ENCODE data around the gene SMG6.
"Not testable (repeated sequence)": the region's sequence is repeated elsewhere in the genome, so short reads cannot be mapped to it uniquely, and the experiment has no call there.

SMG6 gene

GRCh38 chr17:2303204-2304188 lies at the start of gene SMG6, which contains the start of gene SRR:
TSS of gene SMG6 (minus strand) at chr17:2303785. CDS start at chr17:2303720, 65 bp downstream.
TSS of gene SRR (plus strand) at chr17:2303950. CDS start at chr17:2315561, 11,611 bp downstream.
- peak; percentile 95 for DNase-seq

GRCh38 chr17:2351269-2351668 lies 47.7 kb upstream of the SMG6 start:
- DNase-seq = no peak

- DNase-seq = no peak
Observed at GRCh38 chr17:2347805-2348685, 44.5 kb upstream of the SMG6 start.

GRCh38 chr17:2346475-2346874 lies 42.9 kb upstream of the SMG6 start:
- no peak for DNase-seq

DNA sequence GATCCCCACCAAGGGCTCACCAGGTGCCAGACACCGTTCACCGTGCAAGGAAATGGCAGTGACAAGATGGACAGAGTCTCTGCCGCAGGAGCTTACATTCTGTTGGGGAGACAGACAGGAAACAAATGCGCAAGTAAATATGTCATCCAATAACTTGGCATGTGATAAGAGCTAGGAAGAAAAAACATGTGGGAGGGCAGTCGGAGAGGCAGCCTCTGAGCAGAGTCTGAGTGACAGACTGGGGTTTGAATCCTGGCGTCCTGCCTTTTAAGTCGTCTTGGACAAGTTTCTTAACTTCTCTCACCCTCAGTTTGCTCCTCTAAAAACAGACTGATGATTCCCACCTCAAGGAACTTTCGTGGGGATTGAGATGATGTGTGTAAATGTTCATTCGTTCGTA lies 40.9 kb upstream of the SMG6 start:
- no peak for DNase-seq

- peak; percentile 29 for DNase-seq
Observed at GRCh38 chr17:2343421-2343820, 39.8 kb upstream of the SMG6 start.

DNA sequence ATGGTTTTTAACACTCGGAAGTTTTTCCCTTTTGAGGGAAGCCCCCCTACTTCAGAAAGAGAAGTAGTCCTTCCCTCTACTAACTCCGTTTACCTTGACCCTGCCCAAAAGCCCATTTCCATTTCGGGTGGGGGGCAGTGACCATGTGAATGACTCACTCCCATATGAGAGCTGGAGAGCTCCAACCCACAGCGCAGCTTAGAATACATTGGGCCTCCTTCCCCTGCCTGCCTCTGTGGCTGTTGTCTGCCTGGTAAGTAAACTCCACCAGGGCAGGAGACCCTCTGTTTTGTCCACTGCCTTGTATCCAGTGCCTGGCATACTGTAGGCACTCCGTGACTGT lies 34.7 kb upstream of the SMG6 start:
- DNase-seq = no peak

GRCh38 chr17:2337544-2338314 lies 34.1 kb upstream of the SMG6 start:
- DNase-seq = peak; percentile 44

DNA sequence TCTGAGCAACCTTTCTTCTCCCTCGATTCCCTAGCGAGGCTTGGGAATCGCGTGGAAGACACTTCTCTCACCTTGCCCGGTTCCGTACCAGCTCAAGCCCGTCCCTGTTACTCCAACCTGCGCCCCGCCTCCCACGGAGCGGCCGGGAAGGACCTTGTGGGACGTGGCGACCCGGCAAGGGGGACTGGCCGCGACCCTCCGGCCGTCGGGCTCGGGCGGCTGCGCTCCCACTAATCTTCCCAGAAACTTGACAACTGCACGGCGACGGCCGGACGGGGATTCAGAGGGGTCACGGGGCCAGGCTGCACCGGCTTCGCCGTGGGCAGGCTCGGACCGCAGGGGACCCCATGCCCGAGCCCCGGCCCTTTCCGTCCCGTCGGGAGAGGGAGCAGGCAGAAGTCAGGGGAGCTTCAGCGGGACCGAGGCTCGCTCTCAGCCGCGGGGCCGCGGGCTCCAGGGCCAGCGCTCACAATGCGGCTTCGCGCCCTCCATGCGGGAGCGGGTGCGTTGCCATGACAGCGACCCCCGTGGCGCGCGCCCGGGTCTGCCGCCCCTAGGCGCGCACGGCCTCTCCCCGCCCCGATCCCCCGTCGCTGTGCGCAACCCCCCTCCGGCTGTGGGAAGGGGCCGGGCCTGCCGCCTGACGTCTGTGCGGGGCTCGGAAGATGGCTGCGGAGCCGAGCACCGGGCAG lies 33.4 kb upstream of the SMG6 start, which contains the start of gene SGSM2:
SGSM2 (plus strand) TSS at position 650 of the 692 bp plus-strand sequence. CDS start 188 bp downstream, outside the sequence.
- DNase-seq = peak; percentile 75

DNA sequence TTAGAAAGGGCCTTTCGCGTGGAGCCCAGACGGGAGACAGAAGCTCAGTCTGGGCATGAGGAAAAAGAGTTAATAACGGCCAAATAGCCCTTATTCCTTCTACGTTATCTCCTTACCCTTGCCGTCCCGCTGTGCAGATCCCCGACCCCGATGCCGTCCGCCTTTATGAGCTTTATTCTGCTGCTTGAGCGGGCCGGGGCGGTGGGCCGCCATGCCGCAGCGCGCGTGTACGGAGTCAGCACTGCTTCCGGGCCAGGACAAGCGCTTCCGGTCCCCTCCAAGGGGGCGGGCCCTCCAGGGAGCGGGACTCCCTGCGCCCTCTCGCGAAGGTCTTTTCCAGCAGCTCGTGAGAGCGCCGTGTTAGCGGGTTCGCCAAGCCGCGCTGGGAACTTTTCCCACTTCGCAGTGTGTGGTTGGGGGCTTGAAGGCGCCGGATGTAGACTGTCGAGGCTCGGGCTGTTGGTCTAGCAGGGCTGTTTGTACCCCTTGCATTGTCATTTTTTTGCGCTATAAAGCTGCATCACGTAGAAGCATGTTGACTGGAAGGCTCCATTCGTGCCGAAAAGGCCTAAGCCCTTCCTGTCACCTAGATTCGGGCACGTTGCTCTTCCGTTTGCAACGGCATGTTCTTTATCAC lies 32.7 kb upstream of the SMG6 start, which contains the start of gene TSR1:
TSR1 (minus strand) TSS at position 243 of the 637 bp plus-strand sequence; CDS start at position 213, 30 bp downstream.
- DNase-seq = peak; percentile 84

GRCh38 chr17:2335726-2336214 lies 32.2 kb upstream of the SMG6 start:
- DNase-seq = no peak

GRCh38 chr17:2331303-2331702 lies 27.7 kb upstream of the SMG6 start:
- DNase-seq = no peak

GRCh38 chr17:2323629-2324314 lies 20.2 kb upstream of the SMG6 start:
- no peak for DNase-seq

GRCh38 chr17:2321399-2321798 lies 17.8 kb upstream of the SMG6 start:
- no peak for DNase-seq

DNA sequence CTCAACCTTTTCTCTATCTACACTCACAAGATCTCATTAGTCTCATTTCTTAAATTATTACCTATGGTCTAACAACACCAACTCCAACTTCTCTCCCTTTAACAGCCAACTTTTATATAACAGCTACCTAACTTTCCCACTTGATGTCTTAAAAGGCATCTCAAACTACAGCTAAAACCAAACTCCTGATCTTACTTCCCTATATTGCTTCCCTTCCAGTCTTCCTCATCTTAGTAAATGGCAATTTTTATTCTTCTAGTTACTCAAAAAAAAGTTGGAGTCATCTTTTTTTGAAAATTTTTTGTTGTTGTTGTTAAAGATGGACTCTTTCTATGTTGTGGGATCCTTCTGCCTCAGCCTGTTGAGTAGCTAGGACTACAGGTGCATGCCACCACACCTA lies 15.5 kb upstream of the SMG6 start:
- no peak for DNase-seq

DNA sequence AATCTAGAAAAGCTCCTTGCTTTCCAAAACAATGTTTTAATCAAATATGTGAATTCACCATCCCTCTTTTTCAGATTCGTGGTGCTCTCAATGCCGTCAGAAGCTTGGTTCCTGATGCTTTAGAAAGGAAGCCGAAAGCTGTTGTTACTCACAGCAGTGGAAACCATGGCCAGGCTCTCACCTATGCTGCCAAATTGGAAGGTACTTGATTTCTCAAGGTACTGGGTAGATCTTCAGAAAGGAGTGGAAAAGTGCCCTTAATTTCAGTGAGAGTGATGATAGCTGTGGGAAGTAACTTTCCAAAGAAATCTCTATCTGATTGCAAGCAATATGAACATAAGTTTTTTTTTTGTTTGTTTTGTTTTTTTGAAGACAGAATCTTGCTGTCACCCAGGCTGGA lies 14.2 kb upstream of the SMG6 start:
- no peak for DNase-seq

DNA sequence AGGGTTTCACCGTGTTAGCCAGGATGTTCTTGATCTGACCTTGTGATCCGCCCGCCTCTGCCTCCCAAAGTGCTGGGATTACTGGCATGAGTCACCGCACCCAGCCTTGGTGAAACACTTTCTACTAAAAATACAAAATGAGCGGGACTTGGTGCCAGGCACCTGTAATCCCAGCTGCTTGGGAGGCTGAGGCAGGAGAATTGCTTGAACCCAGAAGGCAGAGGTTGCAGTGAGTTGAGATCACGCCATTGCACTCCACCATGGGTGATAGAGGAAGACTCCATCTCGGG lies 13.3 kb upstream of the SMG6 start:
- not testable (repeated sequence) for DNase-seq

- no peak for DNase-seq
Observed at GRCh38 chr17:2312736-2313135, 9.2 kb upstream of the SMG6 start.

GRCh38 chr17:2309338-2310154 lies 6.0 kb upstream of the SMG6 start:
- DNase-seq = no peak

GRCh38 chr17:2304931-2305330 lies 1.3 kb upstream of the SMG6 start:
- DNase-seq = no peak
